Spleen (tissue), 11 donors: ENCODE data around the gene MFAP3. TPM values are rescaled to one million over a fixed set of nuclear protein-coding genes. Genes with fewer than 3 reads are reported as not detected.

Source experiments
- DNase-seq: peaks from one replicate; pipeline ENCODE4 v3.0.0-alpha.2; 2020
- H3K27ac ChIP-seq, 8 donors: fragments of 200-600 bp; sonication (generic) in 7 of 8; 1 replicate in 4 of 8; 2 replicates in 4 of 8; pipeline versions ENCODE4 v1.5.0 to v1.8.0; 2016 to 2021; ENCODE audit warnings: inconsistent platforms in 4 of 8, mild to moderate bottlenecking in 4 of 8, moderate library complexity in 1 of 8
- H3K27me3 ChIP-seq, 7 donors: fragments of 200-600 bp; sonication (generic) in 6 of 7; replicated peaks in 1 of 7; 1 replicate in 4 of 7; 2 replicates in 3 of 7; pipeline versions ENCODE4 v1.5.0 to v1.8.0; 2016 to 2021; ENCODE audit warnings: inconsistent platforms in 3 of 7, mild to moderate bottlenecking in 1 of 7
- H3K36me3 ChIP-seq, 6 donors: fragments of 200-600 bp; sonication (generic) in 5 of 6; 1 replicate in 4 of 6; 2 replicates in 2 of 6; pipeline versions ENCODE4 v1.5.0 to v1.8.0; 2016 to 2021; ENCODE audit warnings: inconsistent platforms in 2 of 6
- H3K4me1 ChIP-seq, 6 donors: fragments of 200-600 bp; sonication (generic) in 5 of 6; 1 replicate in 3 of 6; 2 replicates in 3 of 6; pipeline versions ENCODE4 v1.5.0 to v1.8.0; 2016 to 2021; ENCODE audit warnings: inconsistent platforms in 3 of 6
- H3K4me3 ChIP-seq, 8 donors: fragments of 200-600 bp; sonication (generic) in 7 of 8; 1 replicate in 4 of 8; 2 replicates in 4 of 8; pipeline versions ENCODE4 v1.5.0 to v1.8.0; 2016 to 2021; ENCODE audit warnings: inconsistent platforms in 4 of 8, mild to moderate bottlenecking in 4 of 8, moderate library complexity in 2 of 8
- H3K9me3 ChIP-seq, 8 donors: fragments of 200-600 bp; sonication (generic) in 7 of 8; 1 replicate in 4 of 8; 2 replicates in 4 of 8; pipeline versions ENCODE4 v1.5.0 to v1.8.0; 2016 to 2021; ENCODE audit warnings: inconsistent platforms in 4 of 8
- POLR2A ChIP-seq, 3 donors: fragments of 450-650 bp; IDR thresholded peaks; one replicate each; pipeline ENCODE4 v1.5.1; 2017; ENCODE audit warnings: antibody characterized with exemption in 3 of 3, mild to moderate bottlenecking in 1 of 3
- POLR2AphosphoS5 ChIP-seq, 3 donors: sonication (generic); formaldehyde crosslinking; IDR thresholded peaks; one replicate each; pipeline ENCODE4 v1.5.1; 2017; ENCODE audit warnings: antibody characterized with exemption in 3 of 3
- WGBS, 5 donors: extraction: QIAGEN DNeasy Blood & Tissue Kit in 3 of 5; methylation state at CpG; one replicate each; pipeline versions ENCODE4 v1.1.5 to v1.1.7; 2013 to 2018; 5-methylcytosine and 5-hydroxymethylcytosine counted together
- intact Hi-C: fragments of 100-400 bp; cut with DNase I; formaldehyde crosslinking; loops from one replicate; pipeline ENCODE4 v1.15.0; 2023; ENCODE audit warnings: low total_unique reads
- polyA plus RNA-seq, 3 donors: library from polyadenylated mRNA; stranded (reverse); fragments of 200-250 nt; gene quantifications; one replicate each; pipeline ENCODE4 v1.2.1, GENCODE V29; 2013
- total RNA-seq, 7 donors: library from RNA; depleted of rRNA in 3 of 7; stranded (reverse); fragments of >200 nt in 3 of 7; fragmentation: NEBNext Ultra II Directional in 4 of 7; extraction: Animal tissue kit (Norgen Biotek cat#: 25700) in 4 of 7; gene quantifications; one replicate each; pipeline versions ENCODE4 v1.1.0 to v1.2.1, GENCODE V29; 2016 to 2021
- TF ChIP-seq, protein P1 (sequence below), 11 experiments: fragments of 200-600 bp in 7 of 11; fragments of 450-650 bp in 4 of 11; sonication (generic) in 4 of 11; IDR thresholded peaks in 8 of 11; conservative IDR thresholded peaks in 3 of 11; 1 replicate in 7 of 11; 2 replicates in 4 of 11; pipeline versions ENCODE4 v1.4.0 to v1.8.0; 2016 to 2021; ENCODE audit warnings: antibody characterized with exemption in 11 of 11, inconsistent platforms in 4 of 11, mild to moderate bottlenecking in 1 of 11
- donor health status: healthy with polysubstance abuse.
- donor health status: DM: no; HTN: no; CAD: no; lungs with moderate emphysema.
- donor health status: DM: no; HTN: no; CAD: no.
- donor health status: Bipolar disorder and iron deficiency.
- donor health status: healthy.
- donor health status: DM: no; HTN: no; CAD: no.
- donor health status: DM: yes; HTN: yes; CAD: no.

The MFAP3 gene
- total and polyA plus RNA-seq, 10 donors = 1.8 to 64.6 (median 34.2) TPM

- H3K4me1 ChIP-seq = peaks cover 0 to 6% (median 0%) of the 10 kb centered on the region in 6 donors
Measured at GRCh38 chr5:154090656-154091055, 51.9 kb downstream of the MFAP3 start.

DNA sequence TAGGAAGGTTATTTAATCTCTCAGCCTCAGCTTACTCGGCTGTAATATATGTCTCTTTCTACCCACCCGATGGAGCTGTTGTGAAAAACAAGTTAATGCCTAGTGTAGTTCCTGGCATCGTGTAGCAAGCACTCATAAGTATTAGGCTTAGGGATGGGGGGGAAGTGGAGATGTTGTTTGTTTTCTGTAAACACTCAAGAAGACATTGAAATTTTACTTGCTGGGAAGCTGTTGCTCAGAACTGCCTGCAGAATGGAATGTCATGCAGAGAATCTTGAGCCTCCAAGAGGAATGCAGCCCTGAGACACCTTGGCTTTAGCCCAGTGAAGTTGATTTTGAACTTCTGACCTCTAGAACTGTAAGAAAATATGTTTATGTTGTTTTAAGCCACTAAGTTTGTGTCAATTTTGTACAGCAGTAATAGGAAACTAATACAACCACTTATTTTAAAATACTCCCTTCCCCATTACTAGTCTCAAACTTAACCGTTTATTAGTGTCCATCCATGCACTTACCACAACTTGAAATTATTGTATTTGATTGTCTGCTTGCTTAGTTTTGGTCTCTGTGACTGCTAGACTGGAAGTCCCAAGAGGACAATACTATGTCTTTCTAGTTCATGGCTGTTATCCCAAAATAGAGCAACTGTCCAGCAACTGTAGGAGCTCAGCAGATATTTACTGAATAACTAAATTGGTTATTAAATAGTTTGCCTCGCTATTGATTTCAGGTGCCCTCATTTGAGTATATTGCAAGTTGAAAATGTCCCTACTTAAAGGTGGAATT lies 53.8 kb downstream of the MFAP3 start:
- Histone ChIP-seq H3K4me3 (no peak overlapping the region), H3K27me3 (no peaks in the 10 kb centered on the region), H3K27ac (no peak overlapping the region), H3K4me1 (peaks cover 0 to 6% (median 0%) of the 10 kb centered on the region in 6 donors), H3K36me3 (no peaks in the 10 kb centered on the region), H3K9me3 (no peaks in the 10 kb centered on the region)
- TF ChIP-seq POLR2A (IDR thresholded peaks at IDR 0.05) (no peak), POLR2AphosphoS5 (IDR thresholded peaks at IDR 0.05) (no peak)
- TF ChIP-seq, protein P1, sequence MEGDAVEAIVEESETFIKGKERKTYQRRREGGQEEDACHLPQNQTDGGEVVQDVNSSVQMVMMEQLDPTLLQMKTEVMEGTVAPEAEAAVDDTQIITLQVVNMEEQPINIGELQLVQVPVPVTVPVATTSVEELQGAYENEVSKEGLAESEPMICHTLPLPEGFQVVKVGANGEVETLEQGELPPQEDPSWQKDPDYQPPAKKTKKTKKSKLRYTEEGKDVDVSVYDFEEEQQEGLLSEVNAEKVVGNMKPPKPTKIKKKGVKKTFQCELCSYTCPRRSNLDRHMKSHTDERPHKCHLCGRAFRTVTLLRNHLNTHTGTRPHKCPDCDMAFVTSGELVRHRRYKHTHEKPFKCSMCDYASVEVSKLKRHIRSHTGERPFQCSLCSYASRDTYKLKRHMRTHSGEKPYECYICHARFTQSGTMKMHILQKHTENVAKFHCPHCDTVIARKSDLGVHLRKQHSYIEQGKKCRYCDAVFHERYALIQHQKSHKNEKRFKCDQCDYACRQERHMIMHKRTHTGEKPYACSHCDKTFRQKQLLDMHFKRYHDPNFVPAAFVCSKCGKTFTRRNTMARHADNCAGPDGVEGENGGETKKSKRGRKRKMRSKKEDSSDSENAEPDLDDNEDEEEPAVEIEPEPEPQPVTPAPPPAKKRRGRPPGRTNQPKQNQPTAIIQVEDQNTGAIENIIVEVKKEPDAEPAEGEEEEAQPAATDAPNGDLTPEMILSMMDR (IDR thresholded peaks at IDR 0.05 in 8 of 11, conservative IDR thresholded peaks at IDR 0.05 in 3 of 11) = no peak
- WGBS, 5 donors = 60 to 73% (median 62%) methylated on average over 5 of the region's 5 CpGs
- intact Hi-C loops = no loop called here
- DNase-seq = no peak

More at GRCh38 chr5:154090656-154091055, 51.9 kb downstream of the MFAP3 start:
- H3K27ac ChIP-seq = no peak overlapping the region
- no peak for TF ChIP-seq POLR2AphosphoS5 (IDR thresholded peaks at IDR 0.05)
- TF ChIP-seq, protein P1 (IDR thresholded peaks at IDR 0.05 in 8 of 11, conservative IDR thresholded peaks at IDR 0.05 in 3 of 11) = no peak
- no peak for TF ChIP-seq POLR2A (IDR thresholded peaks at IDR 0.05)
- no peak for DNase-seq
- H3K4me3 ChIP-seq = no peak overlapping the region
- intact Hi-C loops = no loop called here
- H3K9me3 ChIP-seq = no peaks in the 10 kb centered on the region
- H3K27me3 ChIP-seq = no peaks in the 10 kb centered on the region
- 88 to 95% (median 92%) methylated on average over 6 of the region's 6 CpGs for WGBS, 5 donors
- no peaks in the 10 kb centered on the region for H3K36me3 ChIP-seq

GRCh38 chr5:154093142-154093532 lies 54.4 kb downstream of the MFAP3 start:
- TF ChIP-seq POLR2AphosphoS5 (IDR thresholded peaks at IDR 0.05) = no peak
- no peak for TF ChIP-seq POLR2A (IDR thresholded peaks at IDR 0.05)
- TF ChIP-seq, protein P1 (IDR thresholded peaks at IDR 0.05 in 8 of 11, conservative IDR thresholded peaks at IDR 0.05 in 3 of 11) = no peak
- no peak for DNase-seq
- Histone ChIP-seq H3K4me3 (no peak overlapping the region), H3K4me1 (peaks cover 0 to 6% (median 0%) of the 10 kb centered on the region in 6 donors), H3K27ac (no peak overlapping the region), H3K36me3 (no peaks in the 10 kb centered on the region), H3K9me3 (no peaks in the 10 kb centered on the region), H3K27me3 (no peaks in the 10 kb centered on the region)
- 67 to 77% (median 69%) methylated on average over 2 of the region's 2 CpGs for WGBS, 5 donors
- intact Hi-C loops = no loop called here

- 59 to 73% (median 65%) methylated on average over 7 of the region's 7 CpGs for WGBS, 5 donors
- no peaks in the 10 kb centered on the region for H3K9me3 ChIP-seq
- no peaks in the 10 kb centered on the region for H3K36me3 ChIP-seq
- intact Hi-C loops = no loop called here
- peaks cover 0 to 6% (median 0%) of the 10 kb centered on the region in 6 donors for H3K4me1 ChIP-seq
- no peak for DNase-seq
- no peak overlapping the region for H3K4me3 ChIP-seq
- TF ChIP-seq, protein P1 (IDR thresholded peaks at IDR 0.05 in 8 of 11, conservative IDR thresholded peaks at IDR 0.05 in 3 of 11) = no peak
- TF ChIP-seq POLR2AphosphoS5 (IDR thresholded peaks at IDR 0.05) = no peak
- no peak for TF ChIP-seq POLR2A (IDR thresholded peaks at IDR 0.05)
- H3K27me3 ChIP-seq = no peaks in the 10 kb centered on the region
- no peak overlapping the region for H3K27ac ChIP-seq
Measured at GRCh38 chr5:154095904-154096303, 57.1 kb downstream of the MFAP3 start.
